WI38 (cell line): ENCODE measurements around the gene BID.
"Not testable (repeated sequence)": the region's sequence is repeated elsewhere in the genome, so short reads cannot be mapped to it uniquely, and the experiment has no call there.

Experiments
- H3K4me3 ChIP-seq: 2 replicates; pipeline ENCODE4 v1.5.1; 2011; ENCODE audit warnings: low read depth, mild to moderate bottlenecking, control low read depth, low read length
- TF ChIP-seq, protein P1 (sequence below): IDR thresholded peaks from 2 replicates; pipeline ENCODE4 v1.5.1; 2012; ENCODE audit warnings: low read depth, mild to moderate bottlenecking, control low read depth, low read length

The BID gene

DNA sequence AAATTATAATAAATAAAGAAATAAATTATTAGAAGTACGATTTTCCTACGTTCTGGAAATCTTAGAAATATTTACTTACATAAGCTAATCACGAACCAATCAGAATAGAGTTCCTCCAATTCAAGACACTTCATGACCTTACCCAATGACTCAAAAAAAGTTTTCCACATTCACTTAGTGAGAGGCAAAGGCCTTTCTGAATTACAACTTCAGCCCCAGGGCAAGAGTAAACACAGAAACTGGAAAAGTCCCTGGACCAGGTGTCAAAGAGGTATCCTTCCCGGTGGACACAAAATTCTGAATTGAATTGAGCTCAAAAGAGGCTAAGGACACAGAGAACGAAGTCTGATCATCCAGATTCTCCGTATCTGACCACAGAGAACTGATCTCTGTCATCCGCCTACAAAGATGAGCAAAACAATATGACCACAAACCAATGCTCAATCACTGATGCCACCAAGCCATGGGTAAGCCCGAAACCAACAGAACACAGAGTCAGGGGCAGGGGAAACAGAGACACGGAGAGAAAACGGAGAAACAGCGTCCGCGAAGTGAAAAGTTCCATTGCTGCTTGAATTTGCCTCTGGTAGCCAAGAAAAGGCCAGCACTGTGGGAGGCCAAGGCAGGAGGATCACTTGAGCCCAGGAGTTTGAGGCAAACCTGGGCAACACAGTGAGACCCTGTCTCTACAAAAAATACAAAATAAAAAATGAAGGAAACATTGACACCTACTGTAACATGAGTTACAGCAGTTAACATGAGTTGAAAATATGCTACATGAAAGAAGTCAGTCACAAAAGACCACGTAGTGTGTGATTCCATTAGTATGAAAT, 6.8 kb downstream of the BID start:
- no peak overlapping the region for H3K4me3 ChIP-seq
- TF ChIP-seq, protein P1, sequence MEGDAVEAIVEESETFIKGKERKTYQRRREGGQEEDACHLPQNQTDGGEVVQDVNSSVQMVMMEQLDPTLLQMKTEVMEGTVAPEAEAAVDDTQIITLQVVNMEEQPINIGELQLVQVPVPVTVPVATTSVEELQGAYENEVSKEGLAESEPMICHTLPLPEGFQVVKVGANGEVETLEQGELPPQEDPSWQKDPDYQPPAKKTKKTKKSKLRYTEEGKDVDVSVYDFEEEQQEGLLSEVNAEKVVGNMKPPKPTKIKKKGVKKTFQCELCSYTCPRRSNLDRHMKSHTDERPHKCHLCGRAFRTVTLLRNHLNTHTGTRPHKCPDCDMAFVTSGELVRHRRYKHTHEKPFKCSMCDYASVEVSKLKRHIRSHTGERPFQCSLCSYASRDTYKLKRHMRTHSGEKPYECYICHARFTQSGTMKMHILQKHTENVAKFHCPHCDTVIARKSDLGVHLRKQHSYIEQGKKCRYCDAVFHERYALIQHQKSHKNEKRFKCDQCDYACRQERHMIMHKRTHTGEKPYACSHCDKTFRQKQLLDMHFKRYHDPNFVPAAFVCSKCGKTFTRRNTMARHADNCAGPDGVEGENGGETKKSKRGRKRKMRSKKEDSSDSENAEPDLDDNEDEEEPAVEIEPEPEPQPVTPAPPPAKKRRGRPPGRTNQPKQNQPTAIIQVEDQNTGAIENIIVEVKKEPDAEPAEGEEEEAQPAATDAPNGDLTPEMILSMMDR: no peak

DNA sequence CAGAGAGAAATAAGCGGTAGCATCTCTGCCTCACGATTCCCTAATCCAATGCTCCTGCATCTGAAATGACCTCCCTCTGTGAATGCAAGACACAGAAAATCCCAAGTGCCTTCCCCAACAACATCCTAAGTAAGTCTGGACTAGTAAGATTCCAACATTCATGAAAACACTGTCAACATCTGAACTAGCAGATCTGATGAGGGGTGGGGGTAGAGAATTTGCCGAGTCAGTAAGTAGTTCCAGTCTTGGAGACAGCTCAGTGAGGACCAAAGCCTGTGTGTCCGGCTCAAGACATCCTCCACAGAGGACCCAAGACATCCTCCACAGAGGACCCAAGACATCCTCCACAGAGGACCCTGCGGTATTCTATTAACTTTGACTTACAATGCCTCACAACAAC, 9.4 kb downstream of the BID start:
- not testable (repeated sequence) for H3K4me3 ChIP-seq

DNA sequence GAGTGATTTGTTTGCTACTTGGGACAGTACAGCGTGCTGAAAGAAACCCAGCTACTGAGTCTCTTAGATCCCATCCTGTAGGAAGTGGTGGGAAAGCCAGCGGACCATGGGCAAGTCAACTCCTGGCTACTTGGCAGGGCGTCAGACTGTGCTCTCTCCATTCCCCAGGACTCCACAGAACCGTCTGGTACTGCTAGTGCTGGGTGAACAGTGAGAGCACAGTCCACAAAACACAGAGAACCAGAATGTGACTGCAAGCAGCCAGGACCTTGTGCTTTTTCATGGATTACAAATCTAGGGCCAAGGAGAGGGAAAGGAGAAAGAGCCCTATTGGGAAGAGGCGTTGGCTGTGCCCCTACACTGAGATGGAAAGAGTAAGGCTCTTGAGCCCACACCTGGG, 10.2 kb downstream of the BID start:
- no peak overlapping the region for H3K4me3 ChIP-seq
- TF ChIP-seq, protein P1: no peak

DNA sequence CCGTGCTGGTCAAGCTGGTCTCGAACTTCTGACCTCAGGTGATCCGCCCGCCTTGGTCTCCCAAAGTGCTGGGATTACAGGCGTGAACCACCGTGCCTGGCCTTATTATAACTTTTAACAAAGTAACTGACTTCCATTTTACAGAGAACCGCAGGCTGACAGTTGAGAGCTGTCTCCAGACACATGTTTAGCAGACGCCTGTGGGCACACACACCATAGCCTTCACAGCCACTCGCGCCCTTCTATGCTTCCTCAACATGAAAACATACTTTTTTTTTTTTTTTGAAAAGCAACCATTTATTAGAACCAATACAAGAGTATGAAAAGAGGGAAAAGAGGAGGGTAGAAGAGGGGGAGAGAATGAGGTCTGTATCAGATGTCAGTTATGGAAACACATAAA, 10.8 kb downstream of the BID start:
- not testable (repeated sequence) for H3K4me3 ChIP-seq

DNA sequence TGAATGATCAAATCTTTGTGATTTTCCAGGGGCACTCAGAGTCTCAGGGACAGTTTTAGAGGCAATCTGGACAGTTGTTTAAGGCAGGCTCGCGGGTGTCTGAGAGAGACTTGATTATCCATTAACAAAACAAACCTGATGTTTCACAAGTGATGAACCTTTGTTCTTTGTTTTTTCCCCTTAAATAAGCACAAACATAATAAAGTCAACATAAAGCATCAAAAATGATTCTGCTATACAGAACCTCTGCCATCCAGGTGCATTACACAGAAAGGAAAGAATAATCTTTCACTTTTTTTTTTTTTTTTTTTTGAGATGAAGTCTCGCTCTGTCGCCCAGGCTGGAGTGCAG, 13.2 kb downstream of the BID start:
- TF ChIP-seq, protein P1: no peak
- no peak overlapping the region for H3K4me3 ChIP-seq

DNA sequence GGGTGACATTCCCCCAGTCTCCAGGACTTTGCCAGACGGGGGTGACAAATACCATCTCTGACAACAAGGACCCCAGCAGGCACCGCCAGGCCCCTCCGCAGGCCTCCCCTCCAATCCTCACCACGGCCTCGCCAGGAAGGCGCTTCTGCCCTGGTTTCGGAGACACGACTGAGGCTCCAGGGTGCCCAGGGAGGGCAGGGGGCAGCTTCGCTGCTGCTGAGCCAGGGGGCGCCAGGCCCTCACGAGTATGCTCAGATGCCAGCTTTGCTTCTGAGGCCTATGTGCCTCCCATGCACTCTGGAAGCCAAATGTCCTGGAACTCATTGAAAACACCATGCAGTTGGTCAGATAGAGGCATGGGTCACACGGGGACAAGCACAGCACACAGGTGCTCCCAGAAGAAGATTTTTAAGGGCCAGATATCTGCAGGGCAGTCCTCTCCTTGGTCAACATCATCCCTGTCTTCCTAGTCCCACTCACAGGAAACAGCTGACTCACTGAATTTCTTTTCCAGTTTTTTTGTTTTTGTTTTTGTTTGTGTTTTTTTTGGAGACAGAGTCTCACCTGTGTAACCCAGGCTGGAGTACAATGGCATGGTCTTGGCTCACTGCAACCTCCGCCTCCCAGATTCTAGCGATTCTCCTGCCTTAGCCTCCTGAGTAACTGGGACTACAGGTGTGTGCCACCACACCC, 19.9 kb downstream of the BID start:
- no peak overlapping the region for H3K4me3 ChIP-seq
- TF ChIP-seq, protein P1: no peak

DNA sequence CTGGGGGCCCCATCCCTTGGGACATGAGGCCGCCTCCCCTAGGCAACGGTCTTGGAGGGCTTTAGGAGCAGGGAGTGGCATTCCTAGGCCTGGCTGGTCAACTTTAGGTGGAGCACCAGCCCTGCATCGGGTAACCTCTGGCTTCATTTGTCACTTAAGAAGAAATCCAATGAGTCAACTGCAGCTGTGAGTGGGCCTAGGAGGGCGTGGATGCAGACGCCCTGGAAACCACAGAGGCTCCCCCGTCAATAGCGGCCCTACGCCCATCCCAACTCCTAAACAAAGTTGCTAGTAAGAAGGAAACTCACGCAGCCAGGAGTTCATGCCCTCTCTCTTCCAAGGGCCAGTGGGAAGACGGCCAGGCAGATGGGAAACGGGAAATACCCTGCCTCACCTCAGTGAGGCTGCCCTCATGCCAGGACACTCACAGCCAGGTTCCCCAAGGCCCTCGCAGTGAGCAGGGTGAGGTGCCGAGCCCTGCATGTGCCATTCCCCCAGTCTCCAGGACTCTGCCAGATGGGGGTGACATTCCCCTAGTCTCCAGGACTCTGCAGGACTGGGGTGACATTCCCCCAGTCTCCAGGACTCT, 20.8 kb downstream of the BID start:
- no peak overlapping the region for H3K4me3 ChIP-seq
- TF ChIP-seq, protein P1: no peak

DNA sequence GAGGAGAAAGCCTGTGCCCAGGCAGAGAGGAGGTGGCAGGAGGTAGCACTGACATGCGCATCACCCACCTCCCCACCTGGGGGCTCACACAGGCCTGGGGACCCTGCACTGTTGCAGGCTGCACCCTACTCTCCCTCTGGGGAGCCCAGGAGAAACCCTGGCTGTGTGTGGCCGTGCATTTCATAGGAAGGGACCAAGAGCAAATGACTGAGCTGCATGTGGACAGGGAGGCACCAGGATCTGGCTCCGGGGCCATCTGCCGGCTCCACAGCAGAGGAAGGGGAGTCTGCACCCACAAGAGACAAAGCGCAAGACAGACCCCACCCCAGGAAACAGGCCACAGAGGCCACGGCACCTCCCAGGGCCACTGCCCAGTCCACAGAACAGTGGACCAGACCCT, 22.7 kb downstream of the BID start:
- TF ChIP-seq, protein P1: no peak

More for the DNA sequence above, 22.7 kb downstream of the BID start:
- H3K4me3 ChIP-seq: no peak overlapping the region
